Skeletal muscle satellite cell (primary cell): Measurements from ENCODE around the gene TNFRSF1A.
A peak's percentile ranks its signal among the peaks of the same experiment; 100 is the strongest.

Source experiments
- H3K27me3 ChIP-seq: 2 replicates; pipeline ENCODE4 v1.7.0; 2013; ENCODE audit warnings: low read length; ENCODE audit not compliant: control insufficient read depth, insufficient read depth
- H3K36me3 ChIP-seq: 2 replicates; pipeline ENCODE4 v1.7.0; 2013; ENCODE audit warnings: mild to moderate bottlenecking, control low read depth, low read length; ENCODE audit not compliant: insufficient read depth
- H3K4me1 ChIP-seq: 2 replicates; pipeline ENCODE4 v1.7.0; 2013; ENCODE audit warnings: low read length; ENCODE audit not compliant: control insufficient read depth, insufficient read depth
- H3K4me2 ChIP-seq: 2 replicates; pipeline ENCODE4 v1.7.0; 2013; ENCODE audit warnings: mild to moderate bottlenecking, low read length
- H3K4me3 ChIP-seq: 2 replicates; pipeline ENCODE4 v1.7.0; 2013; ENCODE audit warnings: low read length
- H3K9ac ChIP-seq: 2 replicates; pipeline ENCODE4 v1.7.0; 2013; ENCODE audit warnings: mild to moderate bottlenecking, low read depth, low read length, moderate library complexity
- H3K9me3 ChIP-seq: replicated peaks from 2 replicates; pipeline ENCODE4 v1.7.0; 2013; ENCODE audit warnings: mild to moderate bottlenecking, control low read depth, low read length

Gene TNFRSF1A

DNA sequence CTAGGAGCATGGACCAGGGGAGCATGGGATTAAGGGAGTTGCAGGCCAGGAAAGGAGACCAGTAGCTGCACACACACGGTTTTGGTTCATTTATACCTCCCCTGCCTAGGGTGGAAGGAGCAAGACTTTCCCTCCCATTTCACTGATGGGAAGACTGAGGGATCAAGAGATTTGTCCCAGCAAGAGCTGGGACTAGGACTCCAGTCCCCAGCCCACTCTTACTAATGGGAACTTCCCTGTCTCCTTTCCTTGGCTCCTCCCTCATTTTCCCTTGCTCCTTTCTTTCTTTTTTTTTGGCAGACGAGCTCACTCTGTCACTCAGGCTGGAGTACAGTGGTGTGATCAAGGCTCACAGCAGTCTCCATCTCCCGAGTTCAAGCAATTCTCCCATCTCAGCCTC lies 20.5 kb upstream of the TNFRSF1A start:
- no peaks in the 10 kb centered on the region for H3K27me3 ChIP-seq
- peak overlapping the region; percentile 39 for H3K4me2 ChIP-seq
- peaks cover 25% of the 10 kb centered on the region for H3K4me1 ChIP-seq
- no peaks in the 10 kb centered on the region for H3K36me3 ChIP-seq
- H3K4me3 ChIP-seq, result no peak overlapping the region
- H3K9ac ChIP-seq, result no peak overlapping the region
- H3K9me3 ChIP-seq, result no peaks in the 10 kb centered on the region

- peaks cover 25% of the 10 kb centered on the region for H3K4me1 ChIP-seq
- H3K4me3 ChIP-seq, result no peak overlapping the region
- H3K36me3 ChIP-seq, result no peaks in the 10 kb centered on the region
- no peaks in the 10 kb centered on the region for H3K9me3 ChIP-seq
- no peak overlapping the region for H3K9ac ChIP-seq
- H3K4me2 ChIP-seq, result peak overlapping the region; percentile 39
- no peaks in the 10 kb centered on the region for H3K27me3 ChIP-seq
These were observed 20.0 kb upstream of the TNFRSF1A start for GRCh38 chr12:6361834-6362233.

GRCh38 chr12:6360578-6361490 lies 19.0 kb upstream of the TNFRSF1A start:
- no peak overlapping the region for H3K4me2 ChIP-seq
- H3K27me3 ChIP-seq, result peaks cover 5% of the 10 kb centered on the region
- no peak overlapping the region for H3K4me3 ChIP-seq
- H3K4me1 ChIP-seq, result peaks cover 25% of the 10 kb centered on the region
- no peaks in the 10 kb centered on the region for H3K36me3 ChIP-seq
- H3K9ac ChIP-seq, result no peak overlapping the region
- no peaks in the 10 kb centered on the region for H3K9me3 ChIP-seq

GRCh38 chr12:6360080-6360571 lies 18.2 kb upstream of the TNFRSF1A start:
- Histone ChIP-seq H3K9ac (no peak overlapping the region), H3K27me3 (peaks cover 6% of the 10 kb centered on the region)

GRCh38 chr12:6358881-6359280 lies 17.0 kb upstream of the TNFRSF1A start:
- H3K4me3 ChIP-seq, result no peak overlapping the region
- no peaks in the 10 kb centered on the region for H3K9me3 ChIP-seq
- peaks cover 21% of the 10 kb centered on the region for H3K4me1 ChIP-seq
- no peak overlapping the region for H3K4me2 ChIP-seq
- H3K9ac ChIP-seq, result no peak overlapping the region
- no peaks in the 10 kb centered on the region for H3K36me3 ChIP-seq
- H3K27me3 ChIP-seq, result peaks cover 6% of the 10 kb centered on the region

More at GRCh38 chr12:6360080-6360571, 18.2 kb upstream of the TNFRSF1A start:
- Histone ChIP-seq H3K4me3 (no peak overlapping the region), H3K4me2 (no peak overlapping the region), H3K4me1 (peaks cover 25% of the 10 kb centered on the region), H3K9me3 (no peaks in the 10 kb centered on the region), H3K36me3 (no peaks in the 10 kb centered on the region)

- no peaks in the 10 kb centered on the region for H3K36me3 ChIP-seq
- H3K4me1 ChIP-seq, result peaks cover 12% of the 10 kb centered on the region
- H3K4me3 ChIP-seq, result no peak overlapping the region
- no peak overlapping the region for H3K9ac ChIP-seq
- H3K27me3 ChIP-seq, result peaks cover 6% of the 10 kb centered on the region
- H3K9me3 ChIP-seq, result no peaks in the 10 kb centered on the region
- no peak overlapping the region for H3K4me2 ChIP-seq
These were observed 14.5 kb upstream of the TNFRSF1A start for GRCh38 chr12:6356374-6356820.

DNA sequence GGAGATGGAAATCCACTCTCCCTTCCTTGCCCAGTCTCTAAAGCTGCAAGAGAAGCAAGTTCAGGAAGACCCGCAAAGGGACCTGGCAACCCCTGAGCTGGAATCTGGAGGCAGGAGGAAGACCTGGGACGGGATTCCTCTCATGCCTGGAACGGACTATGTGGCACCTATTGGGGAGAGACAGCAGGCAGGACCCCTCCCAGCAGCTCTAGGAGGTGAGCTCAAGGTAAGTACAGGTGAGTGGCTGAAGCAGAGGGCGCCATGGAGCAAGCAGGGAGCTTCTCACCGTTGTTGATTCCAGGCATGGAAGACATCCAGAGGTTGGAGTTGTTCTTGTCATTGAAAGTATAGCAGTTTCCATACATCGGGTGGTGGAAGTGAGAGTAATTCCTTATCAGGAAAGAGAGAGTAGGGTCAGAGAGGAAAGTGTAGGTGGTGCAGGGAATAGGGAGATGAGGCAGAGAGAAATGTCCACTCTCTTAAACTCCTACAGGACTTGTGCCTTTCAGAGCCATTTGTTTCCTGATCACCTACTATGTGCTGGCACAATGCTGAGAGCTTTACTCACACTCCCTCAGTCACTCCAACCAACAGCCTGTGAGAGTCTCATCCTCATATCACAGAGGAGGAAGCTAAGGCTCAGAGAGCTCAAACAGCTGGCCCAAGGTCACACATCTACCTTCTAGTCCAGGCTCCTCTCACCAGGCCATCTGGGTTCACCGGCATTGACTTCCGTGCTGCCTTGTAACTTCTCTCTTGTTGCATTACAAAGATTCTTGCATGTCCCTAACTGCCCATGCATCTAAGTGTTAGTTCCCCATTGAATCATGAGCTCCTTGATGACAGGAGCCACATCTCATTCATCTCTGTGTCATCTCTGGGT lies 13.9 kb upstream of the TNFRSF1A start:
- no peaks in the 10 kb centered on the region for H3K36me3 ChIP-seq
- H3K4me1 ChIP-seq, result peaks cover 9% of the 10 kb centered on the region
- no peak overlapping the region for H3K4me2 ChIP-seq
- H3K9me3 ChIP-seq, result no peaks in the 10 kb centered on the region
- H3K9ac ChIP-seq, result no peak overlapping the region
- peaks cover 6% of the 10 kb centered on the region for H3K27me3 ChIP-seq
- no peak overlapping the region for H3K4me3 ChIP-seq

GRCh38 chr12:6354495-6355393 lies 12.9 kb upstream of the TNFRSF1A start:
- peaks cover 9% of the 10 kb centered on the region for H3K4me1 ChIP-seq
- no peak overlapping the region for H3K9ac ChIP-seq
- no peak overlapping the region for H3K4me2 ChIP-seq
- H3K4me3 ChIP-seq, result no peak overlapping the region
- H3K27me3 ChIP-seq, result peaks cover 6% of the 10 kb centered on the region
- no peaks in the 10 kb centered on the region for H3K9me3 ChIP-seq
- H3K36me3 ChIP-seq, result no peaks in the 10 kb centered on the region

DNA sequence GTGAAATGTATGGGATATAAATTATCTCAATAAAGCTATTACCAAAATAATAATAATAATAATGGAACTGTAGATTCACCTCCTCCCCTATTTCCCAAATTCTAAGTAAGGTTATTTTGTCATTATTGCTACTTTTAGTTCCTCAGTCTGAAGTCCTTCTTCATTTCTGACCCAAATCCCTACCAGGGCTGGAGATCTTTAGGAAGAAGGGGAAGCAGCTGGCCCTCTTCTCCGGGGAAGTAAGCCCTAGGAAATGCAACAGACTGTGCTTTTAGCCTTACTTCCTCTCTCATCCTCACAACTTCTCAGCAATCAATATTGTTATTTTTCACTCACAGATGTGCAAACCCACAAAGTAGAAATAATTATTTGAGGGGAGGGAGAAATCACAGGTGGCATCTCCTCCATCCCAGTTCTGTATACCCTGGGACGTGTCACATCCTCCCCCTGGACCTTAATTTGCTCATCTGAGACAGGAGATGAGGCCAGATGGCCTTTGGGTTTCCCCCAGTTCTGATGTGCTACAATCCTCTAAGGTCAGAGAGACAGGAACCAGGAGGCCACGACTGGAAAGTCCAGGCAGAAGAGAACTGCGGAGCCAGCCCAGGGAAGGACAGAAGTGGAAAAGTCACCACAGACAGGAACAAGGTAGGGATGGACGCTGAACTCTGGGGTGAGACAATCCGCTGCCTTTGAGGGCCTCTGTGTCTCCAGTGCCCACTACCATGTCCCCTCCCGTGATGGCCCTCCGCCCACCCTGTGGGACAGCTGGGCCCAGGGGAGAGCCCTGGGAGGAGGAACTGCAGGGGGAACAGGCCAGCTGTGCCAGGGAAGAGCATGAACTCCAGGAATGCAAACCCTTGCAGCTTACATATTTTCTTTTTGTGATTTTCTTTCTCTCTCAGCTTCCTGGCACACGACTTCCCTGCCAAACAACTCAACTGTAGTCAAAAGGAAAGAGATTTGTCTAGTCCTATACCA lies 10.6 kb upstream of the TNFRSF1A start:
- Histone ChIP-seq H3K4me2 (no peak overlapping the region), H3K9ac (no peak overlapping the region), H3K4me3 (no peak overlapping the region), H3K27me3 (peaks cover 6% of the 10 kb centered on the region), H3K9me3 (no peaks in the 10 kb centered on the region), H3K4me1 (peaks cover 11% of the 10 kb centered on the region), H3K36me3 (no peaks in the 10 kb centered on the region)

DNA sequence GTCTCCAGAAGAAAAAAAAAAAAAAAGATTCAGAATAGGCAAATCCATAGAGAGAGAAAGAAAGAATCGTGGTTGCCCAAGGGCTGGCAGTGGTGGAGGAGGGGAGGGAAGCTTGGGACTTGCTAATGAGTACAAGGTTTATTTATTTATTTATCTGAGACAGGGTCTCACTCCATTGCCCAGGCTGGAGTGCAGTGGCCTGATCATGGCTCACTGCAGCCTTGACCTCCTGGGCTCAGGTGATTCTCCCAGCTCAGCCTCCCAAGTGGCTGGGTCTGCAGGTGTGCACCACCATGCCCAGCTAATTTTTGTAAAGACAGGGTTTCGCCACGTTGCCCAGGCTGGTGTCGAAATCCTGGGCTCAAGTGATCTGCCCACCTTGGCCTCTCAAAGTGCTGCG lies 9.7 kb upstream of the TNFRSF1A start:
- Histone ChIP-seq H3K36me3 (no peaks in the 10 kb centered on the region), H3K9ac (no peak overlapping the region), H3K4me3 (no peak overlapping the region), H3K4me2 (no peak overlapping the region), H3K4me1 (peaks cover 17% of the 10 kb centered on the region), H3K27me3 (peaks cover 6% of the 10 kb centered on the region), H3K9me3 (no peaks in the 10 kb centered on the region)
